CD4-positive, CD25-positive, alpha-beta regulatory T cell (primary cell): Measurements from ENCODE around the gene YKT6. TPM values are rescaled to one million over a fixed set of nuclear protein-coding genes. Genes with fewer than 3 reads are reported as not detected.

Source experiments
- ATAC-seq, 2 donors: fragments of 150-1000 bp; cut with Tn5 transposase; one replicate each; pipeline ENCODE4 v1.10.0; 2021; ENCODE audit warnings: low read depth in 2 of 2, moderate number of reproducible peaks in 2 of 2, moderate library complexity in 1 of 2
- DNase-seq, 3 donors: peaks; one replicate each; pipeline versions ENCODE4 v3.0.0 to v3.0.0-alpha.2; 2012 to 2022; ENCODE audit warnings: mixed read lengths in 1 of 3
- H3K27ac ChIP-seq: one replicate; pipeline ENCODE4 v1.7.0; 2013; ENCODE audit warnings: mild to moderate bottlenecking, low read length; ENCODE audit not compliant: insufficient read depth, poor library complexity, severe bottlenecking
- H3K27me3 ChIP-seq: one replicate; pipeline ENCODE4 v1.7.0; 2013; ENCODE audit warnings: low read length; ENCODE audit not compliant: control insufficient read depth, insufficient read depth
- H3K36me3 ChIP-seq: one replicate; pipeline ENCODE4 v1.7.0; 2013; ENCODE audit warnings: mild to moderate bottlenecking, low read length, moderate library complexity; ENCODE audit not compliant: control insufficient read depth, insufficient read depth
- H3K4me1 ChIP-seq: 2 replicates; pipeline ENCODE4 v1.7.0; 2013; ENCODE audit warnings: mild to moderate bottlenecking, low read length; ENCODE audit not compliant: insufficient read depth, control insufficient read depth, poor library complexity, severe bottlenecking
- H3K4me3 ChIP-seq: one replicate; pipeline ENCODE4 v1.7.0; 2013; ENCODE audit warnings: low read depth, mild to moderate bottlenecking, low read length, moderate library complexity
- H3K9me3 ChIP-seq, 2 experiments: 1 replicate in 1 of 2; 2 replicates in 1 of 2; pipeline ENCODE4 v1.7.0; 2013; ENCODE audit warnings: low read length in 2 of 2, mild to moderate bottlenecking in 1 of 2, moderate library complexity in 1 of 2; ENCODE audit not compliant: control insufficient read depth in 2 of 2
- H3K27ac Mint-ChIP-seq, 3 donors: one replicate each; pipeline ENCODE4 v1.8.0; 2020 to 2022; ENCODE audit warnings: mild to moderate bottlenecking in 3 of 3, mixed read lengths in 3 of 3, moderate library complexity in 2 of 3
- H3K27me3 Mint-ChIP-seq: one replicate; pipeline ENCODE4 v1.8.0; 2022; ENCODE audit warnings: mild to moderate bottlenecking, mixed read lengths
- H3K36me3 Mint-ChIP-seq: one replicate; pipeline ENCODE4 v1.8.0; 2020; ENCODE audit warnings: mixed read lengths
- H3K4me1 Mint-ChIP-seq, 4 donors: one replicate each; pipeline ENCODE4 v1.8.0; 2020 to 2022; ENCODE audit warnings: mixed read lengths in 4 of 4, mild to moderate bottlenecking in 1 of 4
- H3K4me3 Mint-ChIP-seq, 4 donors: one replicate each; pipeline ENCODE4 v1.8.0; 2020 to 2022; ENCODE audit warnings: mild to moderate bottlenecking in 4 of 4, mixed read lengths in 4 of 4, moderate library complexity in 3 of 4
- H3K9me3 Mint-ChIP-seq, 7 donors: one replicate each; pipeline ENCODE4 v1.8.0; 2020 to 2022; ENCODE audit warnings: mixed read lengths in 7 of 7, mild to moderate bottlenecking in 3 of 7, moderate library complexity in 2 of 7
- polyA plus RNA-seq, 4 donors: library from polyadenylated mRNA; unstranded; fragments of 300-500 nt; fragmentation: Illumina TruSeq; gene quantifications; one replicate each; pipeline ENCODE4 v1.2.3, GENCODE V29; 2021
- total RNA-seq: library from RNA; stranded (reverse); gene quantifications from one replicate; pipeline ENCODE4 v1.2.3, GENCODE V29; 2022

Gene YKT6
- total and polyA plus RNA-seq, 5 donors from 2014 or later = 24.7 to 79.2 (median 41.6) TPM

- Mint-ChIP-seq H3K36me3 (no peaks in the 10 kb centered on the region), H3K4me1 (no peaks in the 10 kb centered on the region), H3K4me3 (no peak overlapping the region)
Measured at GRCh38 chr7:44235582-44236332, 35.0 kb downstream of the YKT6 start.

GRCh38 chr7:44236333-44236728 is 35.6 kb downstream of the YKT6 start:
- H3K4me1 ChIP-seq = peaks cover 4% of the 10 kb centered on the region
- no peak overlapping the region for H3K27ac ChIP-seq
- H3K4me3 ChIP-seq = no peak overlapping the region
- Mint-ChIP-seq H3K4me3 (no peak overlapping the region), H3K36me3 (no peaks in the 10 kb centered on the region), H3K27ac (no peak overlapping the region), H3K9me3 (no peaks in the 10 kb centered on the region), H3K4me1 (peaks cover 0 to 2% (median 0%) of the 10 kb centered on the region in 4 donors), H3K27me3 (no peaks in the 10 kb centered on the region)
- no peak for ATAC-seq
- H3K9me3 ChIP-seq = no peaks in the 10 kb centered on the region
- H3K27me3 ChIP-seq = no peaks in the 10 kb centered on the region
- no peak for DNase-seq
- H3K36me3 ChIP-seq = no peaks in the 10 kb centered on the region

More at GRCh38 chr7:44235582-44236332, 35.0 kb downstream of the YKT6 start:
- DNase-seq = no peak
- H3K4me1 ChIP-seq = no peaks in the 10 kb centered on the region
- no peak for ATAC-seq
- H3K4me3 ChIP-seq = no peak overlapping the region
- no peak overlapping the region for H3K27ac ChIP-seq
- no peaks in the 10 kb centered on the region for H3K9me3 Mint-ChIP-seq
- peak overlapping the region in 1 of 3 donors; percentile 82 for H3K27ac Mint-ChIP-seq
- no peaks in the 10 kb centered on the region for H3K27me3 ChIP-seq
- H3K9me3 ChIP-seq = no peaks in the 10 kb centered on the region
- H3K36me3 ChIP-seq = no peaks in the 10 kb centered on the region
- H3K27me3 Mint-ChIP-seq = no peaks in the 10 kb centered on the region

- no peaks in the 10 kb centered on the region for H3K9me3 Mint-ChIP-seq
- no peak overlapping the region for H3K4me3 ChIP-seq
- peaks cover 0 to 2% (median 0%) of the 10 kb centered on the region in 4 donors for H3K4me1 Mint-ChIP-seq
- no peak overlapping the region for H3K27ac Mint-ChIP-seq
- no peak for DNase-seq
- ATAC-seq = no peak
- H3K36me3 Mint-ChIP-seq = no peaks in the 10 kb centered on the region
- no peaks in the 10 kb centered on the region for H3K9me3 ChIP-seq
- H3K27me3 Mint-ChIP-seq = no peaks in the 10 kb centered on the region
- H3K4me1 ChIP-seq = peaks cover 4% of the 10 kb centered on the region
- no peak overlapping the region for H3K27ac ChIP-seq
- H3K27me3 ChIP-seq = no peaks in the 10 kb centered on the region
- no peaks in the 10 kb centered on the region for H3K36me3 ChIP-seq
- no peak overlapping the region for H3K4me3 Mint-ChIP-seq
Measured at GRCh38 chr7:44237696-44238095, 36.9 kb downstream of the YKT6 start.

- Histone ChIP-seq H3K36me3 (no peaks in the 10 kb centered on the region), H3K9me3 (no peaks in the 10 kb centered on the region), H3K4me3 (no peak overlapping the region), H3K4me1 (peaks cover 4% of the 10 kb centered on the region), H3K27ac (no peak overlapping the region), H3K27me3 (no peaks in the 10 kb centered on the region)
- Mint-ChIP-seq H3K4me3 (no peak overlapping the region), H3K4me1 (peaks cover 0 to 2% (median 0%) of the 10 kb centered on the region in 4 donors), H3K27ac (no peak overlapping the region), H3K27me3 (no peaks in the 10 kb centered on the region), H3K9me3 (no peaks in the 10 kb centered on the region), H3K36me3 (no peaks in the 10 kb centered on the region)
- ATAC-seq = no peak
- no peak for DNase-seq
Measured at GRCh38 chr7:44238116-44238695, 37.4 kb downstream of the YKT6 start.

- ATAC-seq = no peak
Measured at GRCh38 chr7:44239361-44239760, 38.6 kb downstream of the YKT6 start.

GRCh38 chr7:44240376-44240775 is 39.6 kb downstream of the YKT6 start:
- ATAC-seq (no peak), DNase-seq (no peak)
- peaks cover 4% of the 10 kb centered on the region for H3K4me1 ChIP-seq
- Mint-ChIP-seq H3K36me3 (no peaks in the 10 kb centered on the region), H3K27me3 (no peaks in the 10 kb centered on the region), H3K4me1 (peaks cover 0 to 2% (median 0%) of the 10 kb centered on the region in 4 donors), H3K27ac (no peak overlapping the region), H3K9me3 (no peaks in the 10 kb centered on the region), H3K4me3 (no peak overlapping the region)
- no peak overlapping the region for H3K4me3 ChIP-seq
- H3K9me3 ChIP-seq = no peaks in the 10 kb centered on the region
- no peak overlapping the region for H3K27ac ChIP-seq
- H3K27me3 ChIP-seq = no peaks in the 10 kb centered on the region
- H3K36me3 ChIP-seq = no peaks in the 10 kb centered on the region

More at GRCh38 chr7:44239361-44239760, 38.6 kb downstream of the YKT6 start:
- no peak for DNase-seq
- Histone ChIP-seq H3K4me1 (peaks cover 4% of the 10 kb centered on the region), H3K9me3 (no peaks in the 10 kb centered on the region), H3K27me3 (no peaks in the 10 kb centered on the region), H3K27ac (no peak overlapping the region), H3K36me3 (no peaks in the 10 kb centered on the region), H3K4me3 (no peak overlapping the region)
- Mint-ChIP-seq H3K4me3 (no peak overlapping the region), H3K27me3 (no peaks in the 10 kb centered on the region), H3K9me3 (no peaks in the 10 kb centered on the region), H3K4me1 (peaks cover 0 to 2% (median 0%) of the 10 kb centered on the region in 4 donors), H3K36me3 (no peaks in the 10 kb centered on the region), H3K27ac (no peak overlapping the region)

- no peaks in the 10 kb centered on the region for H3K9me3 ChIP-seq
- H3K4me1 ChIP-seq = peaks cover 4% of the 10 kb centered on the region
- Mint-ChIP-seq H3K27ac (peak overlapping the region in 2 of 3 donors; percentile 58 to 62), H3K4me3 (peak overlapping the region in 2 of 4 donors; percentile 22 to 41), H3K4me1 (peaks cover 0 to 2% (median 0%) of the 10 kb centered on the region in 4 donors), H3K36me3 (no peaks in the 10 kb centered on the region), H3K9me3 (no peaks in the 10 kb centered on the region), H3K27me3 (no peaks in the 10 kb centered on the region)
- DNase-seq = peak; percentile 31 to 78 (median 60)
- no peak overlapping the region for H3K4me3 ChIP-seq
- no peak overlapping the region for H3K27ac ChIP-seq
- no peaks in the 10 kb centered on the region for H3K36me3 ChIP-seq
- H3K27me3 ChIP-seq = no peaks in the 10 kb centered on the region
- ATAC-seq = peak; percentile 63 to 66
Measured at GRCh38 chr7:44240983-44241510, 40.3 kb downstream of the YKT6 start.
